GM21737 (cell line): Measurements from ENCODE around the gene DIDO1.

Experiments used
- ATAC-seq: cut with Tn5 transposase; IDR thresholded peaks from one replicate; pipeline ENCODE4 v1.9.1; 2021; ENCODE audit warnings: mild to moderate bottlenecking, moderate library complexity; ENCODE audit not compliant: unreplicated experiment

DIDO1 gene

GRCh38 chr20:62896526-62896925 is 29.8 kb downstream of the DIDO1 start:
- ATAC-seq = no peak

- no peak for ATAC-seq
Measured at GRCh38 chr20:62895539-62895938, 30.8 kb downstream of the DIDO1 start.

- ATAC-seq = no peak
Measured at GRCh38 chr20:62894261-62894660, 32.0 kb downstream of the DIDO1 start.

DNA sequence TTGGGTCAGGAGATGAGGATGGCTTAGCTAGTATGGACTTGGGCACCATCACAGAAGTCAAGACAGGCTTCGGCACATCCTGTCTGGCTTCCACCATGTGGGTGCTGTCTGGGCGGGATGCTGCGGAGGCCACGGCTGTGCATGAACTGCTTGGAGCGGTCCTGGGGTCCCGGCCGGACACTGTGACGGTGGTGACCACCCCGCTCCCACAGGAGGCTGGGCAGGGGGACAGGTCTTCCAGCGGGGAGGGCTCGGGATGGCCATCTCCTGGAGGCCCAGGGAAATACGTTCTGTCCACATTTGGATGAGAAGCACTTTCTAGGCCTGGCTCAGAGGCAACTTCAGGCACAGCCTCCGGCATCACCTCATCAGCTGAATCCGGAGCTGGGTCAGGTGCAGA is 32.6 kb downstream of the DIDO1 start:
- no peak for ATAC-seq

DNA sequence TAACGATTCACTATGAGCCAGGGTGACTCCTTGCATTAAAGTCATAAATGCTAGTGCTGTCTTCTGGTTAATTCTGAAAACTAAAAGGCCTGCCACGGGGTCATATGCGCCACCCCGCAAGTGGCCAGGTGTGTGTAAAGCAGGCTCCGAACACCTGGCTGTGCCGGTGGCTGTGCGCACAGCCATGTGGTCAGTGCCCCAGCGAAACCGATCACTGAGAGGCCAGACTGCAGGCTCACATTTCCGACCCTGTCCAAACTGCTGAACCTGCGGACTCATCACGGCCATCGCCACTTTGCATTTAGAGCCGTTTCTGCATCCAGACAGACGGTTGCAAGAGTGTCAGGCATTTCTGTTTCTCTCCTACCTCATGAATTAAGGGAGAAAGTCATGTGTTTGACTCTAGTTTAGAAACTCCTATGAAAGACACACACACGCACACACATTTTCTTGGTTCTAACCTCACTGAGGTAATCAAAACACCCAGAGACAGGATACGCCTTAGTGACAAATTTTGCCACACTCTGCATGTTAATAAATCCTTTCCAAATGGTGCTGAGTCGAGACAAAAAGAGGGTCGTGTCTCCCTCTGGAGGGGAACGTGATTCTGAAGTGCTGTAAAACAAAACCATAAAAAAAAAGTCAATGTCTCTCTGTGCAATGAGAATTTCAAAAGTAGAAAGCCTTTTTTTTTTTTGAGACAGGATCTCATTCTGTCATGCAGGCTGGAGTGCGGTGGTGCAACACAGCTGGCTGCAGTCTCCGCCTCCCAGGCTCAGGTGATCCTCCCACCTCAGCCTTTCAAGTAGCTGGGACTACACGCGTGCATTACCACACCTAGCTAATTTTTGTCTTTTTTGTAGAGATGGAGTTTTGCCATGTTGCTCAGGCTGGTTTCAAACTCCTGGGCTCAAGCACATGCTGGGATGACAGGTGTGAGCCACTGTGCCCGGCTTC is 33.7 kb downstream of the DIDO1 start:
- no peak for ATAC-seq

DNA sequence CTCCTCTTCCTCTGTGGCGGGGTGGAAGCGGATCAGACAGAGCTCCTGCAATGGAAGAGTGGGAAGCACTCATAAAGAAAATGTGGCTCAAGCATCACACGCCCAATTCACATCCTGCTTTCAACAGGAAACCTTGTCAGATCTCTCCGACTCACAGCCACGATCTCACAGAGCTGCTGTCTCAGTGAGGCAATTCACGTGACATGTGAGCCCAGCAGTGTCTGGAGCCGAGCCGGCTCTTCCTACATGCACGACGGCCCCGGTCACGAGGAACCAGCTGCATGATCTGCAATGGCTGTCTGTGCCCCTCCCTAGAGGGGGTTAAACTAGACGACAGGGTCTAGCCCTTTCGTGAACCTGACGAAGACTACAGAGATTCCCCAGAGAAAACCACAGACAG is 35.2 kb downstream of the DIDO1 start:
- no peak for ATAC-seq

DNA sequence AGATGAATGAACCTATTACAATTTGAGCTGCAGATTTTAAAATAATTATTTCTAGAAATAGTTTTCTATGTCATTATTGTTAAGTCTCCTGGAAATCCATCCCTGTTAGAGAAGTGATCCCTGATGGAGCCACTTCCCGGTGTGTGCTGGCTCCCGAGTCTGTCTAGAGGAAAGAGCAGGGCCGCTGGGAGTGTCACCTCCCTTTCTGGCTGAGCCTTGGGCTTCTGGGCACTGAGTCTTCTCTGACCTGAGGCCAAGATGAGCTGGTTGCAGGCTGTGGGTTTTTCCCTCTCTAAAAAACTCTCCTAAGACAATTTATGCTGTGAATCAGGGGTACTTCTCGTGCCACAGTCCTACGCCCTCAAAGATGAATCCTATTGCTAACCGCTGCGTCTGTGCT is 35.9 kb downstream of the DIDO1 start:
- no peak for ATAC-seq

- no peak for ATAC-seq
Measured at GRCh38 chr20:62889871-62890270, 36.4 kb downstream of the DIDO1 start.

- ATAC-seq = no peak
Measured at GRCh38 chr20:62889411-62889810, 36.9 kb downstream of the DIDO1 start.

DNA sequence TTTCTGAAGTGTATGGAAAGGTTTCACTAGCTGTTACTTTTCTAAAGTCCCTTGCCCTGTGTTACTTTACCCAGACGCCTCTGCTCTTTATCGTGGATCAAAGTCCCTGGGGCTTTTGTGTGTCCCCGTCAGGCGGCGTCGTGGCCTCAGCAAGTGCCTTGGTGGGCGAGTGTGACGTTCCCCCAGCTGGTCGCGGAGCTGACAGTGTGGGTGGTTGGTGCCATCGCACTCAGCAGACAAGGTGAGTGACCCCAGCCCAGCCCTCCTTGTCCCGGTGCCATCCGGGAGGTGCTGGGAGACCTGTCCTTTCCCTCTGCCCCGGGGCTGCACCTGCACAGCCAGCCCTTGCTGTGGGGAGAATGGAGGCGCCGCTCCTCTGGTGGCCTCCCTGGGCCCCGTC is 37.4 kb downstream of the DIDO1 start:
- ATAC-seq = no peak

GRCh38 chr20:62888406-62888805 is 37.9 kb downstream of the DIDO1 start:
- ATAC-seq = no peak

DNA sequence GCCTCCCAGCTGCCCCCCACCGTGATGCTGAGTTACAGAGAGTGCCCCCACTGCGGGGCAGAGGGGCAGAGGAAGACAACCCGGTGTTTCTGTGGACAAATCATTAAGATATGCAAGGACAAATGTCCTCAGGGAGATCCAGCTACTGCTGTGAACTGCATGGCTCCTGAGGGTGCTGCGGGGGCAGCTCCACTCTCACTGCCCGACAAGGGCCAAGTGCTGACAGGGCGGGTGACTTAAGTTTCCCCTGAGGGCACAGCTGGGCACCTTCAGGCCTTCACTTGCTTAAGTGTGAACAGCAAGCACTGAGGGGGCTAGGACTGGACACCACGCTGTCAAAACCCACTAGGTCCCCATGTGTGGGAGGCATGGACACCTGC is 38.5 kb downstream of the DIDO1 start:
- ATAC-seq = no peak

GRCh38 chr20:62887152-62887859 is 39.0 kb downstream of the DIDO1 start:
- no peak for ATAC-seq

- ATAC-seq = no peak
Measured at GRCh38 chr20:62886709-62887058, 39.6 kb downstream of the DIDO1 start.

DNA sequence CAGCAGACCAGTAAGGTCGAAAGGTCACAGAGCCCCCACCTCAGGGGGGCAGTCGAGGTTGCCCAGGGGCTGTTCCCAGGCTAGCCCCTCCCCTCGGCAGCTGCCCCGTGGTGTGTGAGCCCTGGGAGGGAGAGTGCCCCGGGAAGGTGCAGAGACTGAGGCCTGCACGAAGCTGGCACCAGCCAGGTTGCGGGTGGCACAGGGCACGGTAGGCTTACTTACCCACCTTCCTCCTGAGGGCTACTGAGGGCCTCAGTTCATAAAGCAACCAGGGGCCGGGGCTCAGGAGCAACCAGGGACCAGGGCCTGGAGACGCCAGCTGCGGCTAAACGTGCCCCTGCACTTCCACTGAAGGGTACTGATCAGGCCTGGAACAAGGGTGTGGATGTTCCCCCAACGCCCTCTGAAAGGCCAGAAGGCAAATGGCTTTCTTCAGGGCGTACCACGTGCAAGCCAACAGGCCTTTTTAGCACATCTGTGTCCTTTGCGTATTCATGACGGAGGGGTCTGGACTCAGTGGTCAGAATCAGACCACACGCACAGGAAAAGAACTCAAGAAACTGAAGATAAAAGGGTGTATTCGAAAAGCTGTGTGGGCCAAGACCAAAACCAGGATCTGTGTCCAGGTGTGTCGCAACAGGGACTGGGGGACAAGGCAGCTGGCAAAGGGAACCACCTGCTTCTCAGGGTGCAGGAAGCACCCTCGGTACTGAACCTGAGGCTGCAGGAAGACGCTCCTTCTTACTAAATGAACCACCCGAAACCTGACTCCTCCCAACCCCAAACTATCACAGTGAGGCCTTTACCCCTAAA is 40.2 kb downstream of the DIDO1 start:
- ATAC-seq = no peak

DNA sequence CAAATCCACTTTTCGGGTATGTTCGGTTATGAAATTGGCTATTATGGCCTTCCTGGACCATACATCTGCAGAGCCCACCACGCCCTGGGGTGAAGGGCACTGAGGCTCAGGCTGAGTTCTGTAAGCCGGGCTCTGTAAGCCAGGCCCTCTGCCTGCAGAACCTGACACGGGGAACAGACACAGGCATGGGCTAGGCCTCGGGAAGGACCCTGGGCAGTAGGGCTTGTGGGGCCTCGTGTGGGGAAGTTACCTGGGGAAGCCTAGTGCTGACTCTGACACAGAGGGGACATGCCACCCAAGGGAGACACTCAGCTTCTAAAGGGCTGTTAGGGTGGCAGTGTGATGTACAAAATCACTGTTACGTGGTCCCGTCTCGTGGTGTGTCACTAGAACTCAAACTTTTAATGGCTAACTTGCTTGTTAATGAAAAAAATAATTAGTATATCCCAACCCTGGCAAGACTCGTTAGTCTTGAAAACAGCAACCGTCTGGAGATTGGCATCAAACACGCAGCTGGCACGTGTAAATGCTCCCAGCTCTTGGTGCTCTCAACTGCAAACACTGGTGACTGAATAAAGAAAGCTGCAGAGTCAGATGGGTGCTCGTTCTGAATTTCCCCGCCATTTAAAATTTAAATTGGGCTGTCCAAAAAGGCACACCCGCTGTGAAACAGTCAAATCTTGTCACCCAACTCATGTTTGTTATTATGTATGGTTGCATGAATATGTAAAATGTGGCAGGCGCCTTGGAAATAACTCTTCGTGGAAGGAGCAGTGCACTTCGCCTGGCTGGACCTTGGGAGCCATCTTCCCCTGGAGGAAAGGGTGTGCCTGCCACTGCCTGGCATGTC is 41.0 kb downstream of the DIDO1 start:
- ATAC-seq = no peak

DNA sequence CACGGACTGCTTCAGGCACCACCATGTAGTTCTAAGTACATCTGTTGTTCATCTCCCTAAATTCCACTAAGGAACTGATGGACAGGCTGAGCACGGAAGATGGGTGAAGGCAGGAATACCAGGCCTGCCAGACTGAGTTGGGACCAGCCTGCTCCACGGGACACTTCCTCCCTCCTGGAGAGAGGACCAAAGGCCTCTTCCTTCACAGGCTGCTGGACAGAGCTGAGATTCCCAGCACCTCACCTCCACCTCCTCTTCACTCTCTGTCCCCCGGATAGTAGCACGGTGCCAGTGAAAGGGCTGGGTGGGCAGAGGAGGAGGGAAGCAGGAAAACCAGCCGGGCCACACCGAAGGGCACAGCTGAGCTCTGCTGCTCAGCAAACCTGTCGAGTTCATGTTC is 41.7 kb downstream of the DIDO1 start:
- ATAC-seq = no peak

- ATAC-seq = no peak
Measured at GRCh38 chr20:62882426-62882825, 43.9 kb downstream of the DIDO1 start.

DNA sequence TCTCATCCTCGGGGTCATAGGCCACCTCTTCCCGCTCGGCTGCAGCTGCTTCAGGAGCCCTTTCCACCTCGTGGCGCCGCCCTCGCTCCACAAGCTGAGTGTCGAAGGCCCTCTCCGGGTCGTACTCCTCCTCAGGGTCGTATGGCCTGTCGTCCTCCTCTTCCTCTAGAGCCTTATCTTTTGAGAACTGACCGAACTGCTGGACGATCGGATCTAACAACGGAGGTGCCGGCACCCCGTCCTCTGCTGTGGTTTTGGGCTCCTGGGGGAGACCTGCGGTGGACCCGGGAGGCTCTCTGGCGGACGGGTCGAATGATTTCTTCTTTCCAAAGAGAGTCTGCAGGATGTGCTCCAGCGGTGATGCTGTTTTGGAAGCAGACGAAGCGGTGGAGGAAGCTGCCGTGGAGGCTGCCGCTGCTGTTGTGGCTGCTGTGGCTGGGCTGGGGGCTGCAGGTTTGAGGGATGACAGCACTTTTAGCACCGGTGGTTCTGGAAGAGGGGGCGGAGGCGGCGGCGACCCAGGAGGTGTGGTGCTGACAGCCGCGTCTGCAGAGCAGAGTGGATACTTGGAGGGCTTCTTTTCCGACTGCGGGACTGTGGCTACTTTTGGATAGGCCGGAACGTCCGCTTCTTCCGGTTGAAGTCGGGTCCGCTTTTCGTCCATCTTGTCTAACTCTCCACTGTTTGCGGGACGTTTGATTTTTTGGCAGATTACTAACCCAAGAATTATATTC is 44.5 kb downstream of the DIDO1 start:
- ATAC-seq = no peak
